T-helper 1 cell (primary cell): Measurements from ENCODE around the gene IFT20.
"Not testable (repeated sequence)": the region's sequence is repeated elsewhere in the genome, so short reads cannot be mapped to it uniquely, and the experiment has no call there.

Source experiments
- DNase-seq, 5 donors: peaks; one replicate each; pipeline ENCODE4 v3.0.0-alpha.2; 2012 to 2020

Gene IFT20

DNA sequence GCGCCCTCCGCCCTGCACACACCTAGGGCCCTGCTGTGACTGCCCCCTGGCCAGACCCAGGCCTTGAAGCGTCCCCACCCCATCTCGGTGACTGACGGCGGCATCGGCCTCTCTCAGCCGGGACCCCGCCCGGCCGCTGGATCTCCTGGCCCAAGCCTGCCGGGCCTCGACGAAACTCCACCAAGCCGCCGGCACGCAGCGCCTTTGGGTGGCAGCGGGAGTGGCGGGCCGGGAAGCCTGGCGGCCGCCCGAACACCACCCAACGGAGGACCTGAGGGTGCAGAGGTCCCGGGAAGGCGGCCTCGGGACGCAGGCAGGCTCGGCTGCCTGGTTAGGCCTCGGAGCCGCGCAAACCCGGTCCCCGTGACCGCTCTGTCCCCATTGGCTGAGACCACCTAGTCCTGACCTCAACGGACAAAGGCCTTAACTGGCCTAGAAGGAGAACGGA is 28.3 kb downstream of the IFT20 start:
- DNase-seq, result no peak

DNA sequence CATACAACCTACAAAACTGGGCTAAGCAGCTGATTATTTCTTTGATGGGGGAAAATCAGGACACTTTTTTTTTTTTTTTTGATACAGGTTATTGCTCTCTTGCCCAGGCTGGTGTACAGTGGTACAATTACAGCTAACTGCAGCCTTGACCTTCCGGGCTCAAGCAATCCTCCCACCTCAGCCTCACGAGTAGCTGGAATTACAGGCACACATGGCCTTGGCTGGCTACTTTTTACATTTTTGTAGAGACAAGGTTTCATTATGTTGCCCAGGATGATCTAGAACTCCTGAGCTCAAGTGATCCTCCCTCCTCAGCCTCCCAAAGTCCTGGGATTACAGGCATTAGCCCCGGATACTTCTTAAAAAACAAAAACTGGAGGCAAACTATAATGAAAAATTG is 36.8 kb downstream of the IFT20 start:
- no peak for DNase-seq

DNA sequence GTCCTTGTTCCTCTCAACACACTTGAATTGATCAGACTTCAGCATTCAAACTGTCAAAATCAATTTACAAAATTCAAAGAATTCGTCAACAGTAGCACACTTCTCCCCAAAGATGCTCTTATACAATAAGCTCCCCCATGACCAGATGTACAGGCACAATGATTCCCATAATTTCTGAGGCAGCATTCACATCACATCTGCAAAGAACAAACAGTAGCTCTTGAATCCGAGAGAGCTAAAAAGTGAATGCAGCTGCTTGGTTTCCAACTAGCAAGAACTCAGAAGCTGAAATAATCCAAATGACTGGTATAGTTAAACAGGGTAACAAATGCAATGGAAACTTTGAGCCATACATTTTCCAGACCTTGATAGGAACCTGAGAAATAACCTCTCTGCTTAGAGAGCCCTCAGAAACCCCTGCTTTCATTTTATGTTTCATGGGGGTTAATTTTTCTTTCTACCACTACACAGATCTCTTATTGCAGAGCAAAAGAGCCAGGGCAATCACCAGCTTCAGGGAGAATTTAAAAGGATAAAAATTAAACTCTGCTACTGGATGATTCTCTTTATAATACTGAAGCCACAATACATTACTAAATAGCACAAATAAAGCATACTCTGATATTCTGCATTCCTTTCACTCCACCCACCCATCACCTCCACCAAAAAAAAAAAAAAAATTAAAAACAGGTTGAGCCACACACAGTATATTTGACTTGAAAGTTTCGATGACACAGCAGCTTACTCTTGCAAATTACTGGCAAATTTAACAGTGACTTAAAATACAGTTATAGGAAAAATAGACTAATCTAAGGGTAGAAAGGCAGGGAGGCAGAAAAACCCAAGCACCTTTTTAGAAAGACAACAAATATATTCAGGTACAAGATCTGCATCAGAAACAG is 39.3 kb downstream of the IFT20 start:
- DNase-seq, result no peak

DNA sequence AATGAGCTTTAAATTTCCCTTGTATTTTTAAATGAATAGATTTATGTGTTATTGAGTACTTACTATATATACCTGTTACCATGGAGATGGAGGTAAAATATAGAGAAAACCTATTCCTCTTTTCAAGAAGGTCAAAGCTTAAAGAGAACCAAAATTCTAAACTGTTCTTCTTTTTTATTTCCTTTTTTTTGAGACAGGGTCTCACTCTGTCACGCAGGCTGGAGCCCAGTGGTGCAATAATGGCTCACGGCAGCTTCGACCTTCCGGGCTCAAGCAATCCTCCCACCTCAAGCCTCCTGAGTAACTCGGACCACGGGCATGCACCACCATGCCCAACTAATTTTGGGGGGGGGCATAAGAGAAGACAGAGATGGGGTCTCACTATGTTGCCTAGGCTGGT is 41.3 kb downstream of the IFT20 start:
- DNase-seq, result no peak

DNA sequence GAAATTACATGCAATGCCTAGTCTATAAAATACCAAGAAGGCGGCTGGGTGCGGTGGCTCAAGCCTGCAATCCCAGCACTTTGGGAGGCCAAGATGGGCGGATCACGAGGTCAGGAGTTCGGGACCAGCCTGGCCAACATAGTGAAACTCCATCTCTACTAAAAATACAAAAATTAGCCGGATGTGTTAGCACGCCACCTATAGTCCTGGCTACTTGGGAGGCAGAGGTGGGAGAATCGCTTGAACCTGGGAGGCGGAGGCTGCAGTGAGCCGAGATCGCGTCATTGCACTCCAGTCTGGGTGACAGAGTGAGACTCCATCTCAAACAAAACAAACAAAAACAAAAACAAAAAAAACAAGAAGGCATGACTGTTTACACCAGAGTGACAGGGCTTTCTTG is 42.4 kb downstream of the IFT20 start:
- DNase-seq, result not testable (repeated sequence)

DNA sequence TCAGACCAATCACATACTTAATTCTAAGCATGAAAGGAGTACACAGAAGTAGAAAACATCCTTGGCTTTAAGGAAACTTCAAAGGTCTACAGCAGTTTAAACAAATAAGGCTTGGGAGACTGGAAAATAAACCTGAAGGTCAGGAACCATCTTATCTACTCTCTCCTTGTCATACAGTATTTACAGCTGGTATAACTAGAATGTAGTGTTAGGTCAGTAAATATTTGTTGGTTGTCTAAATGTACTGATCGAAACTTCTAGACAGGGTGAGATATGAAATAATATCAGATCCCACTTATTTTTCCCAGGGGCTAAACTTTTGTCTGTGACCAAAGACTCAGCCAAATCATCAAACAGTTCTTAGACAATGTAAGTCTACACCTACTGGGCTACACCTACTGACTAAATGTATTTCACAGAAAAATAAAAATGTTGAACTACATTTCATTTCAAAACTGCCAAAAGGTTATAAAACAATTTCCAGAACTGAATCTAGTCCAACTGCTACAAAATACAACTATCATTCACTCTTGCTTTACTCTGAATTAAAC is 43.4 kb downstream of the IFT20 start:
- no peak for DNase-seq

DNA sequence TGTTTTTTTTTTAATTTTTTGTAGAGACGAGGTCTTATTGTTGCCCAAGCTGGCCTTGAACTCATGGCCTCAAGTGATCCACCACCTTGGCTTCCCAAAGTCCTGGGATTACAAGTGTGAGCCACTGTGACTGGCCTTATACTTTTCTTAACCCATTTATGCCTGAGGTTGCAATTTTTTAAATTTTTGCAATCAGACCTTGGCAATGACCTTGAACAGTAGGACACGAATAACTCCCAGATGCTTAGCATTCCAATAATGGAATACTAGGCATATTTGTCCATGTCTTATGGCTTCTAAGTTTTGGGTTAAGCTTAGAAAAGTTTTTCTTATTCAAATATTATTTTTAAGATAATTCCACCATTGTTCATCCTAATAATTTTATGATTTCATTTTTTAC is 44.6 kb downstream of the IFT20 start:
- no peak for DNase-seq

DNA sequence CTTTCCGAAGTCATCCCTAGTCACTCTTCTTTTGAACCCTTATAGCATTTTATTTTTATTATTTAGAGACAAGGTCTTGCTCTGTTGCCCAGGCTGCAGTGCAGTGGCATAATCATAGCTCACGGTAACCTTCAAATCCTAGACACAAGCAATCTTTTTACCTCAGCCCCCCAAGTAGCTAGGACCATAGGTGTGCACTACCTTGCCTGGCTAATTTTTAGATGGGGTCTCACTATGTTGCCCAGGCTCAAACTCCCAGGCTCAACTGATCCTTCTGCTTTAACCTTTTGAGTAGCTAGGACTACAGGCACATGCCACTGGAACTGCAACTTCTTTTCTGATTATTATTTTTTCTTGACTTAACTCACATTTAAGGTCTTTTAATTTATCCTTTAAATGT is 49.3 kb downstream of the IFT20 start:
- DNase-seq, result no peak

DNA sequence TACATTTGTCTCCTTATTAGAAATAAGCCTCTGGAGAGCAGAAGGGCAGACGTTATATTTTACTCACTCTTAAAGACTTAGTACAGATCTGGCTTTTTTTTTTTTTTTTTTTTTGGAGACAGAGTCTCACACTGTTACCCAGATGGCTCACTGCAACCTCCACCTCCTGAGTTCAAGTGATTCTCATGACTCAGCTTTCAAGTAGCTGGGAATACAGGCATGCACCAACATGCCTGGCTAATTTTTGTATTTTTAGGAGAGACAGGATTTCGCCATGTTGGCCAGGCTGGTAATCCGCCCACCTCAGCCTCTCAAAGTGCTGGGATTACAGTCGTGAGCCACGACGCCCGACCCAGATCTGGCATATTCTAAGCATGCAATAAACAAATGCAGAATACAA is 52.7 kb downstream of the IFT20 start:
- no peak for DNase-seq

DNA sequence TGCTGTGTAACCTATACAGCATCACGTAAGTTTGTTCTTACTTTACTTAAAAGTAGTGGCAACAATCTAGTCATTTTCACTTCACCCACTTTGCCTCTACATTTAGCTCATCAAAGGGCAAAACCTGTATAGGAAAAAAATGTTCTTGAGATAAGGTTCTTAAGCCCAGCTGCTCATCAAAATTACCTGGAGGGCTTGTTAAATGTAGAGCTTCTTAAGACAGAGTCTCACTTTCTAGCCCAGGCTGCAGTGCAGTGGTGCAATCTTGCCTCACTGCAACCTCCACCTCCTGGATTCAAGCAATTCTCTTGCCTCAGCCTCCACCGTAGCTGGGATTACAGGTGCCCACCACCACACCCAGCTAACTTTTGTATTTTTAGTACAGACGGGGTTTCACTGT is 54.4 kb downstream of the IFT20 start:
- DNase-seq, result no peak

DNA sequence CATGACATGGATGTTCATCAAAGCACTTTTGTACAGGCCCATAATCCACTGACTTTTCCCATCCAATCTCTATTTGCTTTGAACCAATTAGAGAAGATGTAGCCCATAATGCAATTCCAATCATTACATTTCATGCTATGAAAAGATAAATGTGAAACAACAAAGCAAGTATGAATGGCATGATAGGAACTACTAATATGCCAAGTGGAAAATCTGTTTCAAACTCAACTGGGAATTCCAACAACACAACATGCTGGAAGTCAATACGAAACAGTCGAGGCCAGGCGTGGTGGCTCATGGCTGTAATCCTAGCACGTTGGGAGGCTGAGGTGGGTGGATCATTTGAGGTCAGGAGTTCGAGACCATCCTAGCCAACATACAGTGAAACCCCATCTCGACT is 55.9 kb downstream of the IFT20 start:
- no peak for DNase-seq
